Measurements from ENCODE around the gene NSFL1C. TPM values are rescaled to one million over a fixed set of nuclear protein-coding genes. Genes with fewer than 3 reads are reported as not detected.

The NSFL1C gene
- total and polyA plus RNA-seq, 8 donors, result 60.5 to 96.9 (median 92.9) TPM

GRCh38 chr20:1449370-1449769 lies 17.3 kb downstream of the NSFL1C start:
- no peaks in the 10 kb centered on the region for H3K9me3 ChIP-seq
- no peaks in the 10 kb centered on the region for H3K4me1 ChIP-seq
- no peak for ATAC-seq
- no peak for DNase-seq
- H3K27ac ChIP-seq, result no peak overlapping the region
- intact Hi-C loops (cut with DNase I), result no loop called here
- TF ChIP-seq CTCF (IDR thresholded peaks at IDR 0.05), result no peak
- H3K27me3 ChIP-seq, result no peaks in the 10 kb centered on the region
- H3K36me3 ChIP-seq, result peaks cover 26 to 100% of the 10 kb centered on the region in 2 donors
- H3K4me3 ChIP-seq, result no peak overlapping the region

- peaks cover 26 to 100% of the 10 kb centered on the region in 2 donors for H3K36me3 ChIP-seq
- H3K4me3 ChIP-seq, result no peak overlapping the region
- intact Hi-C loops (cut with DNase I), result no loop called here
- ATAC-seq (no peak), DNase-seq (no peak)
- no peak for TF ChIP-seq CTCF (IDR thresholded peaks at IDR 0.05)
- no peaks in the 10 kb centered on the region for H3K27me3 ChIP-seq
- H3K27ac ChIP-seq, result no peak overlapping the region
- no peaks in the 10 kb centered on the region for H3K4me1 ChIP-seq
- no peaks in the 10 kb centered on the region for H3K9me3 ChIP-seq
These were observed 18.5 kb downstream of the NSFL1C start for GRCh38 chr20:1448081-1448620.

GRCh38 chr20:1446536-1446935 lies 20.1 kb downstream of the NSFL1C start:
- Histone ChIP-seq H3K27me3 (no peaks in the 10 kb centered on the region), H3K36me3 (peaks cover 23 to 100% of the 10 kb centered on the region in 2 donors), H3K27ac (no peak overlapping the region), H3K4me1 (no peaks in the 10 kb centered on the region), H3K4me3 (no peak overlapping the region), H3K9me3 (no peaks in the 10 kb centered on the region)
- ATAC-seq, result no peak
- no peak for DNase-seq
- TF ChIP-seq CTCF (IDR thresholded peaks at IDR 0.05), result no peak
- intact Hi-C loops (cut with DNase I), result no loop called here

- Histone ChIP-seq H3K9me3 (no peaks in the 10 kb centered on the region), H3K4me3 (no peak overlapping the region), H3K27ac (no peak overlapping the region), H3K4me1 (no peaks in the 10 kb centered on the region), H3K27me3 (no peaks in the 10 kb centered on the region), H3K36me3 (peaks cover 15 to 90% of the 10 kb centered on the region in 2 donors)
- no peak for ATAC-seq
- TF ChIP-seq CTCF (IDR thresholded peaks at IDR 0.05), result no peak
- intact Hi-C loops (cut with DNase I), result no loop called here
- no peak for DNase-seq
These were observed 23.6 kb downstream of the NSFL1C start for GRCh38 chr20:1443085-1443484.

- Histone ChIP-seq H3K27me3 (no peaks in the 10 kb centered on the region), H3K4me1 (no peaks in the 10 kb centered on the region), H3K4me3 (no peak overlapping the region), H3K27ac (no peak overlapping the region), H3K9me3 (no peaks in the 10 kb centered on the region), H3K36me3 (peaks cover 15 to 82% of the 10 kb centered on the region in 2 donors)
- intact Hi-C loops (cut with DNase I), result no loop called here
- DNase-seq (no peak), ATAC-seq (no peak)
- TF ChIP-seq CTCF (IDR thresholded peaks at IDR 0.05), result no peak
These were observed 24.3 kb downstream of the NSFL1C start for GRCh38 chr20:1442304-1442703.
